ENCODE results near the gene KIF26A. TPM values are rescaled to one million over a fixed set of nuclear protein-coding genes. Genes with fewer than 3 reads are reported as not detected.

Gene KIF26A
- total RNA-seq, 1 experiment from 2014 or later, result not detected

- DNase-seq (ENCODE audit: low read depth), result no peak
Measured at GRCh38 chr14:104177411-104177810, 39.0 kb downstream of the KIF26A start.

GRCh38 chr14:104178279-104178678 is 39.9 kb downstream of the KIF26A start:
- no peak for DNase-seq (ENCODE audit: low read depth)

DNA sequence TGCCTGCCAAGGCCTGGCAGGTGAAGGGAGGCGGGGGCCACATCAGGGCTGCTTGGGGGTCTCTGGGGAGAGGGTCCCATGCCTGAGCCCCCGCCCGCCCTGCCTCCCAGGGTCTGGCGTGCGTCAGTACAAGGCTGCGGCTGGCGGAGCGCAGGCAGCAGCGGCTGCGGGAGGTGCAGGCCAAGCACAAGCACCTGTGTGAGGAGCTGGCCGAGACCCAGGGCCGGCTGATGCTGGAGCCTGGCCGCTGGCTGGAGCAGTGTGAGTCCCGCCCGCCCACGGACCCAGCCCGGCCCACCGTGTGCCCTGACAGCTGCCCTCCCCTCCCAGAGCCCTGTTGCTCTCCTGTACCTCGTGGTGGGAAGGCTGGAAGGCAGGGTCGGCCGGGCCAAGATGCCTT is 40.7 kb downstream of the KIF26A start:
- DNase-seq (ENCODE audit: low read depth), result no peak

- no peak for DNase-seq (ENCODE audit: low read depth)
Measured at GRCh38 chr14:104179564-104180129, 41.3 kb downstream of the KIF26A start.

DNA sequence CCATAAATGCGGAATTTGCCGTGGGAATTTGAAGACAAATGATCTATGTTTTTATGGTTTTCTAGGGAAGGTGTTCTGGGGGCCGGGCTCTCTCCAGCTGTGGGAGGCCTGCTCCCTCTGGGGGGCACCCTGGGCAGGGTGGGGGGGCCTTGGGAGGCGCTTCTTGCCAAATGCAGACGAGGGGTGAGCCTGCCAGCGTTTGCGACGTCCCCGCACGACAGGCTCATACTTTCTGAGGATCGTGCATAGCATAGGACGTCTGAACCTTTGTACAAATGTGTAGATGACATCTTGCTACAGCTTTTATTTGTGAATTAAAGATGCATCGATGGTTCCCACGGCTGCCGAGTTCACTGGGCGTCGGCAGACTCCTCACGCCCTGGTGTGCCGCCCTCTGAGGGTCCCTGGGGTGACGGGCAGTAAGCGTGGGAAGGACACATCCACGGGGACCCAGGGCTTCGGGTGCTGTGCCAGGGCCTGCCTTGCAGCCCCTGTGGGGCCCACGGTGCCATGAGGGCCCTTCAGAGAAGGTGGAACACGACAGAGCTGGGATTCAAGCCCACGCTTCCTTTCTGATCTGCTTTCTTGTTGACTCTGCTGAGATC is 42.3 kb downstream of the KIF26A start:
- no peak for DNase-seq (ENCODE audit: low read depth)

DNA sequence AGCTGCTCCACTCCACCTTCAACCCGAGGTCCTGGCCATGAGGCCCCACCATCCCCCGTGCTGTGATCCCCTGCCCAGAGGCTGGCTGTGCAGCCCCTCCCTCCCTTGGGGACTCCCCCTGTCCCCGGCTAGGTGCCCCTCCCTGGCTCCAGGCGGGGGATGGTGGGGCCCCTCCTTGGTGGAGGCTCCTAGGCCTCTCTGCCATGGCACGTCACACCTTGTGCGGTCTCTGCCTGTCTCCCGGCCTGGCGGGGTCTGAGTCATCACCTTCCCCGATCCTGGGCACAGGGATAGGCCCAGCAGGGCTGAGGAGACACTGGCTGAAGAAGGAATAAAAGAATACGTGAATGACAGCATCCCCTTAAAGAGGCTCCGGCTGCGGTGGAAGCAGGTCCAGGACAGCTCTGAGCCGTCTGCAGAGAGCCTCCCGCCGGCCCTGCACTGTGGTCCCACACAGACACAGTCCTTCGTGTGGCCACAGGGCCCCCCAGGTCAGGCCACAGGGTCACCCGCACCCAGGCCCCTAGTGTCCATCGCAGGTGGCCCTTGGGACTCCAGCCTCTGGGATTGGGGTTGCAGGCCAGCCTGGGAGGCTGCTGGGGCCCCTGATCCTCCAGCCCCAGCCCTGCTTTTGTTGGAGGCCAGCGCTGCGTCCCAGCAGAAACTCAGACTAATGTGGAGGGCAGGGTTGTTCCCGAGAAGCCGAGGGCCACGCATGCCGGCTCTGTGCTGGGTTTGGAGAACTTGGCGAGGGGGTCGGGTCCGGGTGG is 43.6 kb downstream of the KIF26A start:
- DNase-seq (ENCODE audit: low read depth), result peak; percentile 31

- no peak for DNase-seq (ENCODE audit: low read depth)
Measured at GRCh38 chr14:104182857-104183425, 44.6 kb downstream of the KIF26A start.

- no peak for DNase-seq (ENCODE audit: low read depth)
Measured at GRCh38 chr14:104183796-104184195, 45.4 kb downstream of the KIF26A start.

DNA sequence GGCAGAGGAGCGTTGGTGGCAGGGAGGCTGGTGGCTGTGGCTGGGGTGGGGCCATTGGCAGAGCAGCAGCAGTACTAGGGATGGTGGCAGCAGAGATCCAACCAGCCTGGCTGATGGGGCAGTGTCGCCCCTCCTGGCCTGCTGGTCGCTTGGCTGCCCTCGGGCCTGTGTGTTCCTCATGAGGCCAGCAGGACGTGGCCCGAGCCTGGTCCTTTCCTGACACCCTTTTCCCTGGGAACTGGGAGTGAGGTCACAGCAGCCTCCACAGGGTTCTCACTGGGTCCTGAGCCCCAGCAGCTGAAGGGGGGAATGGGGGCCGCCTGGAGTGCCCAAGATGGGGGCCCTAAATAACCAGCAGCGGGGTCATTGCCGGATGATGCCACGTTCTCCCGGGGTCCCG is 46.1 kb downstream of the KIF26A start:
- no peak for DNase-seq (ENCODE audit: low read depth)

DNA sequence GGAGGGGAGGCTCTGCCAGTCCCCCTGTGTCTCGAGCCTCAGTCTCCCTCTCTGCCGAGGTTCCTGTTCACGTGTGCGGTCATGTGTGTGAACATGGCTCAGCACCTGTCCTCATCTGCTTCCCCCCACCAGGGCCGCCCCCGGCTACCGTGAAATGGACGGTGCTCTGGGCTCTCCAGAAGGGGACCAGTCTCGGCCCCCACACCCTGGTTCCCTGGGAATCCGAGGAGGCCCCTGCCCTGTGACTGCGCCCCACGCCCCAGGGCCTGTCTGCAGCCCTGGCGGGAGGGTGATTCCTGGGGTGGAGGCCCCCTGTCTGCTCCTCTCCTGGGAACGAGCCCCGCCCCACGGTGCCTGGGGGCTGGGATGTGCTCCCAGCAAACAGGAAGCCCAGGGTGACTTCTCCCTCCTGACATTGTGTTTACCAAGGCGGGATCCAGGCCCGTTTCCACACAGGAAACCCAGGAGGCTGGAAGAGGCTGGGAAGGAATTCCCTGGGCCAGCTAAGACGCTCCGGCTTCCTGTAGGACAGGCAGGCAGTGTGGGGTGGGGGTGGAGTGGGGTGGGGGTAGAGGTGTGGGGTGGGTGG is 46.6 kb downstream of the KIF26A start:
- DNase-seq (ENCODE audit: low read depth), result peak; percentile 15

DNA sequence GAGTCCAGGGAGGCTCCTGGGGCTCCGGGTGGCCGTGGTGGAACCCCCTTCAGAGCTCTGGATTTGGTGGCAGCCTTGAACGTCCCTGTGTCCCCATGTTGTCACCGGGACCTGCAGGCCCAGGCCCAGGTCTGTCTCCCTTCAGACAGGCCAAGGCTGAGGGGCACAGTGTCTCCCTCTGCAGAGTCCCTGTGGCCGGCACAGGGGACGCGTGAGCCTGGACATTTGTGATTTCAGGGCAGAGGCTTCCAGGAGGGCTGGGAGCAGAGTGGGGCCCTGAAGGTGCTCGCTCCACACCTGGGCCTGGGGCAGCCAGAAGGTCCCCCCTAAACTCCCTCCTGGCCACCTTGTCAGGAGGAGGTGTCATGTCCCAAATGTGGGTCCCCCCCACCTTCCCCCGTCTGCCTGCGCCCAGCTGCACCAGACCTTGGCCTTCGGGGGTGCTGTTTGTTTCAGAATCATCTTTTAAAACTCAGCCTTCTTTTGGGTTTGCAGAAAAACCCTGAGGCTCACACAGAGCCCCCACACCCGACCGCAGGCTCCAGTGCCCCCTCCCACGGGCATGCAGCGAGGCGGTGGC is 47.6 kb downstream of the KIF26A start:
- no peak for DNase-seq (ENCODE audit: low read depth)

DNA sequence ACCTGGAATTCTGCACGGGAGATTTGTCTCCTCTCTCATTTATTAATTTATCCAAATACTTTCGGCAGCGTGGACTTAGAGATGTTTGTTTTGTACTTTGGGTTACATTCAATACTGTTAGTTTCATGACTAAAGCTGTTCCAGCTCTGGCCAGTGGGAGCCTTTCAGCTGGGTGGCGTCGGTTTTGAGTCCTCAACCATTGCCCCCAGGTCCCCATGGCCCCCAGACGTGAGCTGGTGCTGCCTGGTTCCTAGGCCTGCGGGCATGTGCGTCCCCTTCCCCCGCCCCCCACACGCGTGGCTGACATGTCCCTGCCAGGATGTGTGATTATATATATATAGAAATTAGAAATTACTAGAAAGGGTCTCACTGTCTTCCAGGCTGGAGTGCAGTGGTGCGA is 48.2 kb downstream of the KIF26A start:
- DNase-seq (ENCODE audit: low read depth), result no peak

DNA sequence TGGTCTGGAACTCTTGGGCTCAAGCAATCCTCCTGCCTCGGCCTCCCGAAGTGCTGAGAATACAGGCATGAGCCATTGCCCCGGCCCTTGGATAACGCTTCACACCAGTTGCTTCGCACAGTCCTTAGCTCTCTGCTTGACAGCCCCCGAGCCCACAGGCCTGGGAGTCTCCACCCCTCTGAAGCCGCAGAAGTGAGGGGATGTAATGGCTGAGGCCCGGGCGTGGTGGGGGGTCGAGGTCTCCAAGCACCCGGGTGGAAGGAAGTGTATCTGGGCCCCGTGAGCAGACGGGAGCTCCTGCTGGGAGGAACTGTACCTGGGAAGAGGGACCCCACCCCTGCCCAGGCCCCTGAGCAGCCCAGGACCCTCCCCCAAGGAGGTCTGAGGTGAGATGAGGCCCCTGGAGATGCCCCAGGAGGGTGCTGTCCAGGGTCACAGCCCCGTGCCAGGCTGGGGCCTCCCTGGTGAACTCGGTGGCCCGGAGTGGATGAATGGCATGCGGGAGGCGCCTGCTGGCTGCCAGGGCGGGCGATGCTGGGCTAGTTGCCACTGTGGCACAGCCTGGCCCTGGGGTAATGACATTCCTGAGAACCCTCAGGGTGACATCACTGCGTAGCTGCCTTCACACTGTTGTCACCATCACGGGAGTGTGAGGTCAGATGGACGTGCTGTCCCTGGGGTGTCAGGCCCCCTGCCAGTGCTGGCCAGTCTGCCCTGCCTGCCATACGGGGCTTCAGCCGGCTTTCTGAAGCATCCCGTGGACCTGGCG is 48.9 kb downstream of the KIF26A start:
- DNase-seq (ENCODE audit: low read depth), result peak; percentile 65

DNA sequence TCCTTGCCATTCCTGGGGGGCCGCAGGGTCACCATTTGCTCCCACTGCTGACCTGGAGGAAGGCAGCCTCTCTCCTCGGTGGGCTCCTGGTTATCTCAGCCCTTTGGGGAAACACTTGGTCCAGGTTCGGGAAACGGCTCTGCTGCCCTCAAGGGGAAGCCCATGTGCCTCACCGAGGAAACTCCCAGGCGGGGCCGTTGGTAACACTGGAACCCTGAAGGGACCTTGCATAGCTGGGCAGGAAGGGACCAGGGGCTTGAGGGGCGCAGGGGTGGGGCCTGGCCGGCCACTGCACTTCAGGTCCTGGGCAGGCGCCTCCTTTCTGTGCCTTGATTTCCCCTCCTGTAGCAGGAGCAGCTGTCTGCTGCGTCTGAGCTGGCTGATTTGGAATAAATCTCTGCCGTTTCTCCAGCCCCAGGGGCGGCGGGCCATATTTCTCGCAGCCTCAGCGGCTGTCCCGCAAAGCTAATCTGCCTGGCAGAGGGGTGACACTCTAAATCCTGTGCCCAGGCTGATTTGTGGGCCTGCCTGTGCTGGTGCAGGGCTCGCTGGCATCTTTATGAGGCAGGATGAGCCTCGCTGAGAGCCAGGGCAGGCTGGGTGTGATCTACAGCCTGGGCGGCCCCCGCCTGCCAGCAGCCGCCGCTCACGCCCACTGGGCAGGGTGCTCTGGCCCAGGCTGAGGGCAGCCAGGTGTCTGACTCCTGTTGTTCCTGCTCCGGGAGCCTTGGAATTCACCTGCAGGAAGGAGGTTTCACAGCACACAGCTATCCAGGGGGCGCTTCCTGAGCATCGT is 49.7 kb downstream of the KIF26A start:
- peak; percentile 3 for DNase-seq (ENCODE audit: low read depth)

- no peak for DNase-seq (ENCODE audit: low read depth)
Measured at GRCh38 chr14:104188727-104189400, 50.5 kb downstream of the KIF26A start.

- no peak for DNase-seq (ENCODE audit: low read depth)
Measured at GRCh38 chr14:104189629-104190335, 51.4 kb downstream of the KIF26A start.

DNA sequence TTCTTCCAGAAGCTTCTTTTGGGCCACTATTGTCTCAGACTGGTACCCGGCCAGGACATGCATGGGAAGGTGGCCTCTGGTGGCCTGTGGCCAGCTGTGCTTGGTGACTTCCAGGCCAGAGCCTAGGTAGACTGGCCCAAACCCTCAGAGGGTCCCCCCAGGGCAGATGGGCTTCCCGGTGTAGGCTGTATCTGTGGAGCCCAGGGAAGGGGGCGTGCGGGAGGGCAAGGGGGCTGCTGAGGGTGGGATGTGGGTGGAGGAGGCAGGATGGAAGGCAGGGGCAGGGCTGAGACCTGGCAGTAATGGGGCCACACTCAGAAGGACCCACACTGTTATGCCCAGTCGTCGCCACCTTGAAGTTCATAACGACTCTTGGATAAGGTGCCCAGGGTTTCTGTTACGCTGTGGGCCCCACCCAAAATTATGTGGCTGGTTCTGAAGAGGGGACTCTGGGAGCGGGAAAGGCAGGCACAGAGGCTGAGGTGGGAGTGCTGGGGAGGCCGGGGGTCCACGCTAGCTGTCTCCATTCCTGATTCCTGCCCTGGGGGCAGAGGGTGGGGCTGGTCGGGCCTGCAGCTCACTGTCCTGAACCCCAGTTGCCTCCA is 52.1 kb downstream of the KIF26A start:
- no peak for DNase-seq (ENCODE audit: low read depth)

GRCh38 chr14:104191409-104191997 is 53.1 kb downstream of the KIF26A start:
- DNase-seq (ENCODE audit: low read depth), result no peak

Data from M059J (cell line).